ENCODE measurements around the gene PELI3. TPM values are rescaled to one million over a fixed set of nuclear protein-coding genes. Genes with fewer than 3 reads are reported as not detected.

PELI3 gene
- total and polyA plus RNA-seq, 10 of the 15 experiments (the other 5 are each of a cell fraction or from before 2014, with no cell fraction given) = 0.14 to 1.5 (median 0.66) TPM

- TF ChIP-seq PBX3 (IDR thresholded peaks at IDR 0.05; ENCODE audit: insufficient replicate concordance, low read depth, low read length) (no peak), SREBF2 (IDR thresholded peaks at IDR 0.05; ENCODE audit: low read length) (no peak)
- TF ChIP-seq, protein P1, sequence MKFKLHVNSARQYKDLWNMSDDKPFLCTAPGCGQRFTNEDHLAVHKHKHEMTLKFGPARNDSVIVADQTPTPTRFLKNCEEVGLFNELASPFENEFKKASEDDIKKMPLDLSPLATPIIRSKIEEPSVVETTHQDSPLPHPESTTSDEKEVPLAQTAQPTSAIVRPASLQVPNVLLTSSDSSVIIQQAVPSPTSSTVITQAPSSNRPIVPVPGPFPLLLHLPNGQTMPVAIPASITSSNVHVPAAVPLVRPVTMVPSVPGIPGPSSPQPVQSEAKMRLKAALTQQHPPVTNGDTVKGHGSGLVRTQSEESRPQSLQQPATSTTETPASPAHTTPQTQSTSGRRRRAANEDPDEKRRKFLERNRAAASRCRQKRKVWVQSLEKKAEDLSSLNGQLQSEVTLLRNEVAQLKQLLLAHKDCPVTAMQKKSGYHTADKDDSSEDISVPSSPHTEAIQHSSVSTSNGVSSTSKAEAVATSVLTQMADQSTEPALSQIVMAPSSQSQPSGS (IDR thresholded peaks at IDR 0.05; ENCODE audit: low read length) = no peak
Measured at GRCh38 chr11:66448523-66448922, 18.2 kb upstream of the PELI3 start (continued).

GRCh38 chr11:66450560-66450959 lies 16.1 kb upstream of the PELI3 start:
- Histone ChIP-seq H3K27me3 (replicated peaks in 1 of 2; ENCODE audit: control insufficient read depth in 2 of 2, insufficient read depth in 2 of 2, low read length in 1 of 2) (no peaks in the 10 kb centered on the region; a peak in 1 of 4 replicates), H3K79me2 (ENCODE audit: control insufficient read depth, insufficient read depth, low read length) (no peaks in the 10 kb centered on the region), H3K4me3 (no peak overlapping the region), H3K27ac (ENCODE audit: control insufficient read depth, insufficient read depth) (no peak overlapping the region), H4K20me1 (ENCODE audit: control insufficient read depth, insufficient read depth) (no peaks in the 10 kb centered on the region), H3K36me3 (ENCODE audit: control insufficient read depth in 2 of 2, insufficient read depth in 2 of 2, low read length in 1 of 2) (no peaks in the 10 kb centered on the region), H3K4me1 (ENCODE audit: control insufficient read depth, insufficient read depth, low read length) (no peaks in the 10 kb centered on the region; the same call in 1 of the 2 replicates), H3K4me2 (ENCODE audit: control insufficient read depth, insufficient read depth) (no peak overlapping the region), H2AFZ (ENCODE audit: control insufficient read depth, low read depth, low read length) (no peak overlapping the region), H3K9ac (ENCODE audit: control insufficient read depth, insufficient read depth, low read length) (no peak overlapping the region), H3K9me3 (replicated peaks; ENCODE audit: control insufficient read depth, insufficient read depth, low read length) (no peaks in the 10 kb centered on the region)
- in situ Hi-C loops (cut with MboI) = no loop called here
- DNase-seq (ENCODE audit: low read depth, low spot score) (no peak), FAIRE-seq (no peak), ATAC-seq (no peak)
- intact Hi-C loops (cut with micrococcal nuclease; ENCODE audit: unreplicated experiment) = no loop called here
- ChIA-PET SMC1A (ENCODE audit: uncharacterized antibody, unreplicated experiment) (no interaction called here), RAD21 (ENCODE audit: unreplicated experiment) (no interaction called here), CTCF (no interaction called here), POLR2A (no interaction called here)
- WGBS (ENCODE audit: insufficient coverage, insufficient replicate concordance, low lambda C conversion rate, missing lambda C conversion rate) = 2% methylated on average over 4 of the region's 4 CpGs
- no TSS peak for BruUV-seq (replicated peaks)
- TF ChIP-seq MTA2 (IDR thresholded peaks at IDR 0.05; ENCODE audit: low read depth) (no peak), BMI1 (IDR thresholded peaks at IDR 0.05; ENCODE audit: borderline replicate concordance) (no peak), HDGF (IDR thresholded peaks at IDR 0.05) (no peak), SMAD1 (IDR thresholded peaks at IDR 0.05; ENCODE audit: low read depth, partially characterized antibody) (no peak), KAT2A (conservative IDR thresholded peaks at IDR 0.05; ENCODE audit: control insufficient read depth, low read depth, low read length) (no peak), ELK1 (IDR thresholded peaks at IDR 0.05; ENCODE audit: low read depth, low read length) (no peak), MXI1 (IDR thresholded peaks at IDR 0.05; ENCODE audit: low read depth, low read length) (no peak), WRNIP1 (IDR thresholded peaks at IDR 0.05; ENCODE audit: borderline replicate concordance, low read depth, low read length) (no peak), CREM (IDR thresholded peaks at IDR 0.05; ENCODE audit: low read depth) (no peak), SIX5 (IDR thresholded peaks at IDR 0.05; ENCODE audit: low read depth, low read length, severe bottlenecking) (no peak)
- TF ChIP-seq, protein P2, sequence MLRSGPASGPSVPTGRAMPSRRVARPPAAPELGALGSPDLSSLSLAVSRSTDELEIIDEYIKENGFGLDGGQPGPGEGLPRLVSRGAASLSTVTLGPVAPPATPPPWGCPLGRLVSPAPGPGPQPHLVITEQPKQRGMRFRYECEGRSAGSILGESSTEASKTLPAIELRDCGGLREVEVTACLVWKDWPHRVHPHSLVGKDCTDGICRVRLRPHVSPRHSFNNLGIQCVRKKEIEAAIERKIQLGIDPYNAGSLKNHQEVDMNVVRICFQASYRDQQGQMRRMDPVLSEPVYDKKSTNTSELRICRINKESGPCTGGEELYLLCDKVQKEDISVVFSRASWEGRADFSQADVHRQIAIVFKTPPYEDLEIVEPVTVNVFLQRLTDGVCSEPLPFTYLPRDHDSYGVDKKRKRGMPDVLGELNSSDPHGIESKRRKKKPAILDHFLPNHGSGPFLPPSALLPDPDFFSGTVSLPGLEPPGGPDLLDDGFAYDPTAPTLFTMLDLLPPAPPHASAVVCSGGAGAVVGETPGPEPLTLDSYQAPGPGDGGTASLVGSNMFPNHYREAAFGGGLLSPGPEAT (IDR thresholded peaks at IDR 0.05; ENCODE audit: low read depth) = no peak

Measured in GM12878 (cell line).